ENCODE data around the gene BPHL. TPM values are rescaled to one million over a fixed set of nuclear protein-coding genes. Genes with fewer than 3 reads are reported as not detected.
"Not testable (repeated sequence)": the region's sequence is repeated elsewhere in the genome, so short reads cannot be mapped to it uniquely, and the experiment has no call there.

Gene BPHL
- total and polyA plus RNA-seq, 2 donors (not counting 1 experiment from before 2014, with no cell fraction given), result 10.3 to 14.3 TPM

- H3K4me2 ChIP-seq (replicated peaks; ENCODE audit: low read depth, low read length, poor library complexity, severe bottlenecking); H3K4me3 ChIP-seq (ENCODE audit: control extremely low read depth in 1 of 5, extremely low read depth in 1 of 5, insufficient read depth in 1 of 5, low read depth in 2 of 5, low read length in 4 of 5); DNase-seq; POLR2A ChIA-PET; H3K4me1 ChIP-seq (ENCODE audit: control insufficient read depth in 2 of 2, insufficient read depth in 2 of 2, low read length in 2 of 2); H3K4me3 Mint-ChIP-seq; intact Hi-C loops (cut with micrococcal nuclease); H3K27ac Mint-ChIP-seq; H3K36me3 ChIP-seq (replicated peaks in 1 of 2; ENCODE audit: control extremely low read depth in 1 of 2, control insufficient read depth in 1 of 2, extremely low read depth in 1 of 2, insufficient read depth in 2 of 2, low read length in 1 of 2); H3K79me2 ChIP-seq (ENCODE audit: control insufficient read depth, insufficient read depth, low read length); H2AFZ ChIP-seq (ENCODE audit: insufficient read depth, low read depth, low read length, poor library complexity, severe bottlenecking); H3K9me3 Mint-ChIP-seq (ENCODE audit: insufficient read depth); H4K20me1 ChIP-seq (ENCODE audit: control insufficient read depth, insufficient read depth, low read length, poor library complexity, severe bottlenecking); H3K27ac ChIP-seq (ENCODE audit: low read length in 2 of 2); H3K27me3 Mint-ChIP-seq; H3K9ac ChIP-seq (ENCODE audit: low read length); H3K9me3 ChIP-seq (ENCODE audit: control extremely low read depth in 1 of 3, control insufficient read depth in 2 of 3, insufficient read depth in 1 of 3, low read length in 2 of 3); ATAC-seq (ENCODE audit: low read depth): not testable (repeated sequence)
- H3K27me3 ChIP-seq (replicated peaks in 1 of 4; ENCODE audit: control extremely low read depth in 1 of 4, control insufficient read depth in 3 of 4, insufficient read depth in 4 of 4, low read length in 3 of 4), result peaks cover 0 to 11% (median 0%) of the 10 kb centered on the region in 4 experiments
- CTCF ChIA-PET, result interaction anchor here (1.1 kb wide), 1 partner anchor 85 kb away, joined by 3 read pairs; no protein-coding TSS in a partner anchor
- WGBS (ENCODE audit: insufficient coverage), result 97% methylated on average over 8 of the region's 10 CpGs
- H3K4me1 Mint-ChIP-seq, result peaks cover 13% of the 10 kb centered on the region
Measured at GRCh38 chr6:3166535-3167225, 48.2 kb downstream of the BPHL start.

GRCh38 chr6:3168046-3168445, 49.5 kb downstream of the BPHL start:
- H3K79me2 ChIP-seq (ENCODE audit: control insufficient read depth, insufficient read depth, low read length); H4K20me1 ChIP-seq (ENCODE audit: control insufficient read depth, insufficient read depth, low read length, poor library complexity, severe bottlenecking); H3K4me1 Mint-ChIP-seq; intact Hi-C loops (cut with micrococcal nuclease); H3K9ac ChIP-seq (ENCODE audit: low read length); H3K27ac ChIP-seq (ENCODE audit: low read length in 2 of 2); H3K4me3 ChIP-seq (ENCODE audit: control extremely low read depth in 1 of 5, extremely low read depth in 1 of 5, insufficient read depth in 1 of 5, low read depth in 2 of 5, low read length in 4 of 5); H3K9me3 Mint-ChIP-seq (ENCODE audit: insufficient read depth); H3K27ac Mint-ChIP-seq; H3K4me3 Mint-ChIP-seq; H3K4me2 ChIP-seq (replicated peaks; ENCODE audit: low read depth, low read length, poor library complexity, severe bottlenecking); H2AFZ ChIP-seq (ENCODE audit: insufficient read depth, low read depth, low read length, poor library complexity, severe bottlenecking); DNase-seq; H3K27me3 Mint-ChIP-seq; H3K9me3 ChIP-seq (ENCODE audit: control extremely low read depth in 1 of 3, control insufficient read depth in 2 of 3, insufficient read depth in 1 of 3, low read length in 2 of 3); H3K36me3 ChIP-seq (replicated peaks in 1 of 2; ENCODE audit: control extremely low read depth in 1 of 2, control insufficient read depth in 1 of 2, extremely low read depth in 1 of 2, insufficient read depth in 2 of 2, low read length in 1 of 2); CTCF ChIA-PET; ATAC-seq (ENCODE audit: low read depth); H3K4me1 ChIP-seq (ENCODE audit: control insufficient read depth in 2 of 2, insufficient read depth in 2 of 2, low read length in 2 of 2): not testable (repeated sequence)
- POLR2A ChIA-PET, result interaction anchor here (1.1 kb wide), 1 partner anchor 582 kb away, joined by 3 read pairs; no protein-coding TSS in a partner anchor
- 96% methylated on average over 9 of the region's 10 CpGs for WGBS (ENCODE audit: insufficient coverage)
- H3K27me3 ChIP-seq (replicated peaks in 1 of 4; ENCODE audit: control extremely low read depth in 1 of 4, control insufficient read depth in 3 of 4, insufficient read depth in 4 of 4, low read length in 3 of 4), result peaks cover 0 to 11% (median 0%) of the 10 kb centered on the region in 4 experiments

DNA sequence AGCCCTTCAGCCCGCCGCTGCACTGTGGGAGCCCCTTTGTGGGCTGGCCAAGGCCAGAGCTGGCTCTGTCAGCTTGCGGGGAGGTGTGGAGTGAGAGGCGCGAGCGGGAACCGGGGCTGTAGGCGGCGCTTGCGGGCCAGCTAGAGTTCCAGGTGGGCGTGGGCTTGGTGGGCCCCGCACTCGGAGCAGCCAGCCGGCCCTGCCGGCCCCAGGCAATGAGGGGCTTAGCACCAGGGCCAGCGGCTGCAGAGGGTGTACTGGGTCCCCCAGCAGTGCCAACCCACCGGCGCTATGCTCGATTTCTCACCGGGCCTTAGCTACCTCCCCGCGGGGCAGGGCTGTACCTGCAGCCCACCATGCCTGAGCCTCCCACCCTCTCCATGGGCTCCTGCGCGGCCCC, 52.2 kb downstream of the BPHL start:
- H3K4me1 ChIP-seq (ENCODE audit: control insufficient read depth in 2 of 2, insufficient read depth in 2 of 2, low read length in 2 of 2); POLR2A ChIA-PET; H4K20me1 ChIP-seq (ENCODE audit: control insufficient read depth, insufficient read depth, low read length, poor library complexity, severe bottlenecking); H3K9me3 ChIP-seq (ENCODE audit: control extremely low read depth in 1 of 3, control insufficient read depth in 2 of 3, insufficient read depth in 1 of 3, low read length in 2 of 3); H3K36me3 ChIP-seq (replicated peaks in 1 of 2; ENCODE audit: control extremely low read depth in 1 of 2, control insufficient read depth in 1 of 2, extremely low read depth in 1 of 2, insufficient read depth in 2 of 2, low read length in 1 of 2); H3K27me3 ChIP-seq (replicated peaks in 1 of 4; ENCODE audit: control extremely low read depth in 1 of 4, control insufficient read depth in 3 of 4, insufficient read depth in 4 of 4, low read length in 3 of 4); H3K4me3 Mint-ChIP-seq; H3K9me3 Mint-ChIP-seq (ENCODE audit: insufficient read depth); H3K4me3 ChIP-seq (ENCODE audit: control extremely low read depth in 1 of 5, extremely low read depth in 1 of 5, insufficient read depth in 1 of 5, low read depth in 2 of 5, low read length in 4 of 5); H3K27ac ChIP-seq (ENCODE audit: low read length in 2 of 2); DNase-seq; H3K4me1 Mint-ChIP-seq; H3K27me3 Mint-ChIP-seq; ATAC-seq (ENCODE audit: low read depth); H2AFZ ChIP-seq (ENCODE audit: insufficient read depth, low read depth, low read length, poor library complexity, severe bottlenecking); H3K4me2 ChIP-seq (replicated peaks; ENCODE audit: low read depth, low read length, poor library complexity, severe bottlenecking); CTCF ChIA-PET; intact Hi-C loops (cut with micrococcal nuclease); H3K27ac Mint-ChIP-seq; H3K9ac ChIP-seq (ENCODE audit: low read length); H3K79me2 ChIP-seq (ENCODE audit: control insufficient read depth, insufficient read depth, low read length): not testable (repeated sequence)
- WGBS (ENCODE audit: insufficient coverage), result 96% methylated on average over 22 of the region's 24 CpGs
